GM19395 (cell line): ENCODE data around the gene HOXA3.

Experiments used
- ATAC-seq: cut with Tn5 transposase; IDR thresholded peaks from one replicate; pipeline ENCODE4 v1.9.1; 2021; ENCODE audit warnings: mild to moderate bottlenecking, moderate library complexity; ENCODE audit not compliant: unreplicated experiment

The HOXA3 gene

DNA sequence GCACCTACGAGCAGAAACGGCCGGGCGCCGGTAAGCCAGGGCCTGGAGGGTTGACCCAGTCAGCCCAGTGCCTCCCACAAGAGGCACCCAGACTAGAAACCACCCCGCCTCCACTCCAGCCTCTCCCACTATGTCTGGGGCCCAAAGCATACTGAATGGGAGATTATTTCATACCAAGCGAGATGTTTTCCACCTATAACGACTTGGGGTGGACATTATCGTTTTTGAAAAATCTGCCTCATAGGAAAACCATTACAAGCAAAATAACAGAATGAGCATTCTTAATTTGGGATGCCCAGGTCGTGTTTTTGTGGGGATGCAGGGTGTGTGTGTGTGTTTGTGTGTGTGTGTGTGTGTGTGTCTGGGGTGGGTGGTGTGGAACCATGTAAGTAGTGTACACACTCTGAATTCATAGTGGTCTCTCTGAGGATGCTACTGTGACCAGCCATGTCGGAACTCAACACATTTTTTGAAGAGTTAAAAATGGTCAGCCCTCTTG, 6.4 kb downstream of the HOXA3 start:
- no peak for ATAC-seq

DNA sequence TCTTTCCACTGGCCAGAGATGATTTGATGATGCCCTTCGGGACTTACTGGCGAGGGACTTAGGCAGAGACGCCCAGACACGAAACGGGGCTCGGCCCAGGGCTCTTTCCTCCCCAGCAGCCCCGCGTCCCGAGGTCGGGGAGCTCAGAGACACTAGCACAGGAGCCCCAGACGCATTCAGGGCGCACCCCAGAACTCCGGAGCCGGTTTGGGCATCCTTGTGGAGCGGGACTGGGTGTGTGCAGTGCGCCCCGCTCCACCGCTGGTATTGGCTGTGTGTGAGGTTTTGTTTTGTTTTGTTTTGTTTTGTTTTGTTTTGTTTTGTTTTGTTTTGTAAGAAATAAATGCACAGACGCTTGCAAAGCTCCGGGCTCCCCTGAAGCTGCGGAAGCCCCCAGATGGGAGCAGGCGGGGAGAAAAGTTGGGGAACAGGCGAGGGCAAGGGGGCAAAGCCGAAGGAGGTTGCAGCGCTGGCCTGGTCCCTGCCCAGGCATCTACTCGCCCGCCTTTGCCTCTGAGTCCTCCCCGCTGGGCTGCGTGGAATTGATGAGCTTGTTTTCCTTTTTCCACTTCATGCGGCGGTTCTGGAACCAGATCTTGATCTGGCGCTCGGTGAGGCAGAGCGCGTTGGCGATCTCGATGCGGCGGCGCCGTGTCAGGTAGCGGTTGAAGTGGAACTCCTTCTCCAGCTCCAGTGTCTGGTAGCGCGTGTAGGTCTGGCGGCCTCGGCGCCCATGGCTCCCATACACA, 7.0 kb downstream of the HOXA3 start:
- no peak for ATAC-seq

DNA sequence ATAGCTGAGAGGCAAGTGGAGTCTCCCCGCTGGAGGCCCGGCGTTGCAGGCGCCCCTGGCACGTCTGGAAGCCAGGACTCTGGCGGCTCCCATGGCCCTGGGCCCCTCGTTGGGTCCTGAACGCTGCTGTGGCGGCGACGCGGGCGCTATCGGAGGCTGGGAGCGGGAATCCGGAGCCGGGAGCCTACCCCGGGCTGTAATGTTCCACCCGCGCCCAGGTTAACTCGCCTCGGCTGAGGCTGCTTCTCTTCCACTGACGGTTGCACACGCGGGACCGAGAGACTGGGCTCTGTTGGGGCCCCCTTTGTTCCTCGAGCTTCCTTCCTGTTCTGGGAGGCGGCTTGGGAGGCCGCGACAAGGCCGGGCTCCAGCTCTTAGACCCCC, 7.6 kb downstream of the HOXA3 start:
- no peak for ATAC-seq

DNA sequence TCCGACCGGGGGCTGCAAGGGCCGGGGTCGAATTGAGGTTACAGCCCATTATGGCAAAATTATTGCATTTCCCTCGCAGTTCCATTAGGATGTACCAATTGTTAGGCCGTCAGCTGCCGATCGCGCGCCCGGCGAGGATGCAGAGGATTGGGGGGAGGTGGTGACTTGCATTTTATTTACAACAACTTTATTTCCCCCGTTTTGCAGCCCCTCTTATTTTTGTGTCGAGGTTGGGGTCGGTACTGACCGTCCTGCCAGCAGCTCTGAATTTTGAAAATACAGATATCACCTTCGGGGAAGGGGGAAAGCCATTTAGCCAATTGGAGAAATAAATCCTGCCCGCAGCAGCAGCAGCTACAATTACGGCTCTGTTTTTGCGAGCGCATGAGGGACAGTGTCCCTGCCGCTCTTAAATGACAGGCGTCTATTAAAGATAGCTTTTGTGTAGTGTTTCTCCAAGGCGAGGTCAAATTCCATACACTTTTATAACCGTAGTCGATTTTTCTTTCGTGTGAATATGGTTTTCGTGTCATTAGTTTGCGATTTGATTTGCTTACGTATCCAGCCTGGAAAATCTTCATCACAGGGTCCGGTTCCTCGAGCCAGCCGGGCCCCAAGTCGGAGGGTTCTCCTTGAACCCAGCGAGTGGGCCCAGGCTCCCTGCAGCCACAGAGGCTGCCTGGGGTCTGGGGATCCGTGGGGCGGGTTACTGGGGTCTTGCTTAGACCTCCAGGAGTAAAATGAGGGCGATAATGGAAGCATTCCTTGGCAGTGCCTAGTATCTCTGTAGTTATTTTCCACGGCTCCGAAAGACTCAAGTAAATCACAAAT, 8.2 kb downstream of the HOXA3 start:
- ATAC-seq, result no peak

DNA sequence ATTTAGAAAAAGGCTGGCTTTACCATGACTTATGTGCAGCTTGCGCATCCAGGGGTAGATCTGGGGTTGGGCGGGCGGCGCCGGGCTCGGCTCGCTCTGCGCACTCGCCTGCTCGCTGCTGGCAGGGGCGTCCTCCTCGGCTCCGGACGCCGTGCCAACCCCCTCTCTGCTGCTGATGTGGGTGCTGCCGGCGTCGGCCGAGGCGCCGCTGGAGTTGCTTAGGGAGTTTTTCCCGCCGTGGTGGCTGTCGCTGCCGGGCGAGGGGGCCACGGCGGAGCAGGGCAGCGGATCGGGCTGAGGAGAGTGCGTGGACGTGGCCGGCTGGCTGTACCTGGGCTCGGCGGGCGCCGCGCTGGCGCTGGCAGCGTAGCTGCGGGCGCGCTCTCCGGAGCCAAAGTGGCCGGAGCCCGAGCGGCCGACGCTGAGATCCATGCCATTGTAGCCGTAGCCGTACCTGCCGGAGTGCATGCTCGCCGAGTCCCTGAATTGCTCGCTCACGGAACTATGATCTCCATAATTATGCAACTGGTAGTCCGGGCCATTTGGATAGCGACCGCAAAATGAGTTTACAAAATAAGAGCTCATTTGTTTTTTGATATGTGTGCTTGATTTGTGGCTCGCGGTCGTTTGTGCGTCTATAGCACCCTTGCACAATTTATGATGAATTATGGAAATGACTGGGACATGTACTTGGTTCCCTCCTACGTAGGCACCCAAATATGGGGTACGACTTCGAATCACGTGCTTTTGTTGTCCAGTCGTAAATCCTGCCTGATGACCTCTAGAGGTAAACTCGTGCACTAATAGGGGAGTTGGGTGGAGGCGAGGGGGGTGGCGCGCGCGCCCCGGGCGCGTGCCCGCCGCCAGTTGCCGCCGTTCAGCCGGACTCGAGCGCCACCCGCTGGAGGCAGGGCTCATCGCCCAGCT, 9.1 kb downstream of the HOXA3 start, which contains the start of gene HOXA5:
Gene HOXA5, minus strand, starts transcription at position 659 of the 927 bp plus-strand sequence. Its CDS starts 74 bp downstream, at position 585.
- no peak for ATAC-seq

DNA sequence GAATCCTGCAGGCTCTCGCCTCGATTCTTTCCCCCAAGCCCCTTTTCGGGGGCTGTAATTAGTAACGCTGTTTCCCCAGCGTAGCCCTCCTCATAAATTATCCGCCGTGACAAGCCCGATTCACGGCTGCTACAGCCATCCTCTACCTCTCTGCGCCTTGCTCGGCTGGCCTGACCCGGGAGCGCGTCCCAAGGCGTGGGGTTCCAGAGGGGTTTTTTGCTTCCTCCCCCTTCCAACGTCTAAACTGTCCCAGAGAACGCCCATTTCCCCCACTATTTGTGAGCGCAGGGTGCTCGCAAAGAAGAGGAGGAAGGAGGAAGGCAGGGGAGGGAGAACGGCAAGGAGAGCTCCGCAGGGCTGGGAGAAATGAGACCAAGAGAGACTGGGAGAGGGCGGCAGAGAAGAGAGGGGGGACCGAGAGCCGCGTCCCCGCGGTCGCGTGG, 9.8 kb downstream of the HOXA3 start:
- no peak for ATAC-seq

DNA sequence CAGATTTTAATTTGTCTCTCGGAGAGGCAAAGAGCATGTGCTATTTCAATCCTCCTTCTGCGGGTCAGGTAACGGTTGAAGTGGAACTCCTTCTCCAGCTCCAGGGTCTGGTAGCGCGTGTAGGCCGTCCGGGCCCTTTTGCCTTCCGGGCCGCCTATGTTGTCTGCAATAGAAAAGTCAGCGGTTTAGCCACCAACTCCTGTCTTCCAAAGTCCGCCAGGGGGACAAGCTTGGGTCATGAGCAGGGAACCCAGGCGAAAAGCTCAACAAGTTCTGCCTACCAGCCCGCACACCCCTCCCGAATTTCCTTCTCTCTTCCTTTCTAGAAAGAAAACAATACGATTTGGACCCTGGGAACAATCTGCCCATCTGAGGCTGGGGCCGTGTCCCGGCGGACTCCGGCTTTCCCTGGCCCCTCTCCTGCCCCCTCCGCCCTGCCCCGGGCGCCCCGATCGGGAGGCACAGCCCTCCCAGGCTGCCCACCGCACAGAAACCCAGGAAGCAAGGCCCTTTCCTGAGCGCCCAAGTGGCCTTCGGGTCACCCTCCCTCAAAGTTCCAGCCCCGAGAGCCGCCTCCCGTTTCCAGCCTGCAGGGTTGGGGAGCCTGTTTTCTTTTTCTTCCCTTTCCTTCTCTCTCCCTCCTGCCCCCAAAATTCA, 10.3 kb downstream of the HOXA3 start:
- no peak for ATAC-seq

DNA sequence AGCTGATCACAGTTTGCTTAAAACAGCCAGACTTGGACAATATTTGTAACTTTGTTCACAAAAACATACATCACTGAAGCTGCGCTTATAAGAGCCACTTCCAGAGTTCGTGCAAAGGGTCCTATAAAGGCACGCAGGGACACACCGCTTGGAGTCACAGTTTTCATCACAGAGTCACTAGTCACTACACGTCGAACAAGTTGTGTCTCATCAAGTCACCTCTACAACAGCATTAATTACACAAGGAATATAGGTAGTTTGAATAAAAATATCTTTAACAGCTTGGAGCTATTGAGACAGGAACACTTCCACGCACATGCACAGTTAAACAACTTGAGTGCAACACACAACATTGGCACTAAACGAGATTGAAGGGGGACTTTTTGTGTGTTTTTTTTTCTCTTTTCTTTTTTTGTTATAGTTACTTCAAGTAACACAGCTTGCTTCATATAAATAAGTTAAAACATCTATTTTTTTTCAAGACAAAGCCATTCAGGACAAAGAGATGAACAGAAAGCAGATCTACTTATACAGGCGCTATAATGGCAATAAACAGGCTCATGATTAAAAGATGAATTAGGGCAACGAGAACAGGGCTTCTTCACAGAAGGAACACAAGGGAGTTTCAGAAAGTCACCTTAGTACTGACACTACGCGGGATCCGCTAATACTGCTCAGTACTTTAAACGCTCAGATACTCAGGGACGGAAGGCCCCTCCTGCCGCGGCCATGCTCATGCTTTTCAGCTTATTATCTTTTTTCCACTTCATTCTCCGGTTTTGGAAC, 11.1 kb downstream of the HOXA3 start:
- no peak for ATAC-seq

DNA sequence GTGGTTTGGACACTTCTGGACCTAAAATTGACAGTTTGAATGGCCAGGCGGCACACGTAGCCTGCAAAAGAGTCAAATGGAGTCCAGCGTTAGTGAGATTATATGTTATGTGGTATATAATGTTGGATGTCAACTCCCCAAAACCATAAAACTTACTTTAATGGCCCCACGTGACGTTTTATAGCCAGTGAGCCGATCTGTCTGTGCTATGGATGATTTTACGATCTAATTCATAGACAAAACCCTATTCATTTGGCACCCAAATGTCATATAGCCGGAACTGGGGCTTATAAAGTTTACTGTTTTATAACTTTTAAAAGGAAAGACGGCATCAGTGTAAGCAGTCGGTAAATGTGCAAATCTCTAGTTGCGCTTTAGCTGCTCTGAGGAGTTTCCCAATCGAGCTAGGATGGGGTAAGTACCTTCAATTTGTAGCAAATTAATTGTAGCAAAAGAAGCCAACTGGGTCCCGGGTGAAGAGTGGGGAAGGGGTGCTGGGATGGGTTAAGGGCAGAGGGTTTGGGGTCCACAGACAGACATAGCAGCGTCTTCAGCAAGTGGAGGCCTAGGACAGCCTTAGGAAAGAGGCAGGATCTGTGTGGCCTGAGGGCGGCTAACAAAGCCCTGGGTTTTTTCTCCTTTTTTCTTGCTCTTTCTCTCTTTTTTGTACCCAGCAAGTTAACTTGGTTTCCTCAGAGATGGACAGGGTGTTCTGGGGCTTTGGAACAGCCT, 12.1 kb downstream of the HOXA3 start:
- ATAC-seq, result no peak

DNA sequence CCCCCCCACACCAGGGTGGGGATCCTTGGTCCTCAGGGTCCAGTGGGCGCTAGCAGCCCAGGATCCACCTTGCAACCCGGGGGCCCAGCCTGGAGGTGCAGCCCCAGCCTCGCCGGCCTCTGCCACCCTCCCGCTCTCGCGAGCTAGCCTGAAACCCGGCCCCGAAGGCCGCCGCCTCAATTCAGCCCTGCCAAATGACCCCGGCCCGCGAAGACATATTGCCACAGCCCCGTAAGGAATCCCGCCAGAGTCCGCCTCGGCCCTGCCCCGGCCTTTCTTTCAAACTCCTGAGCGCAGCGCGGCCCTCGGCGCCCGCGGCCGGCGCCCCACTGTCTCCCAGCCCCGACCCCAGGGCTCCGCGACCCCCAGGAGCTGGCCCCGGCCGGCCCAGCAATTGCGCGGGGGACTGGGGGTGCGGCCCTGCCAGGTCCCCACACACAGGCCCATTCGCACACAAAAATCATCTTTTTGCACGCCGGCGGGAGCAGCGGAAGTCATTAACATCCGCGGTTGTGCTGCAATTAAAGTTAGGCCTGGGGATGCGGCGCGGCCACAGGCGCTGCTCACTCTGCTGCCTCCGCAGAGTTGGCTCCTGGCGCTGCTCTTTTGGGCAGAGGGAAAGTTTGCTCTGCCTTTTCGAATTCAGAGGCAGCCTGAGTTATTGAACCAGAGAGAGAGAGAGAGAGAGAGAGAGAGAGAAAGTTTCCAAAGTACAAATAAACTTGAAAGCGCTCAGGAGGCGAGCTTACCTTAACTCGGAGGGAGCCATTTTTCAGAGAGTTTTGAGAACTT, 12.9 kb downstream of the HOXA3 start:
- no peak for ATAC-seq

DNA sequence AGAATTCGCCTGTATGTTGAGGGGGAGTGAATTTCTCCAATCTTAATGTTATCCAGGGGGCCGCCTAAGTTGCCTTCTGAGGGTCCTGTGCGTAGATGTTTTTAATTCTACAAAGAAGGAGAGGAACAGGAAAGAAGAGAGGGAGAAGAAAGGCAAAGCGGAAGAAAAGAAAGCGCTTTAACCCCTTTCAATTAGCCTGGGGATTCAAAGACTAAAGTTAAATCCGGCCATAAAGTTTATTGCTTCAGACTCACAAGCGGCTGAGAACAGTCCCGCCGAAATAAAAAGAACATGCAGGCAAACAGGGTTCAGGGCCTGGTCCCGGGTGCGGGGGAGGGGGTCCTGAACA, 13.4 kb downstream of the HOXA3 start:
- ATAC-seq, result no peak

DNA sequence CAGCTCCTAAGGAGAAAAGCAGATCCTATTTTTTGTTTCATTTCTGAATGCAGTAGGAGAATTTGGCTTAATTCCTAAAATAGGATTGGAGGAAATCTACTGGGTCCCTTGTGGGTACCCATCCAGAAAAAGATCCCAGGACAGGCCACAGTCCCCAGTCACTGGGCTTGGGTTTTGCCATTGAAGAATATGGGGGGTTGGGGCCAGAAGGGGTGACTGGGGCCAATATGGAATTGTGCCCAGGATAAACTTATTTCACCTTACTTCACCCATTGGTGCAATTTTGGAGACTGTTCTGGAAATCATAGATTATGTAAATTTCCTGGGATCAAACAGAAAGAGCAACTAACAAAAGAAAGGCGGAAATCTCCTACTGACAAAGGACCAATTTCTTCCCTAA, 13.9 kb downstream of the HOXA3 start:
- no peak for ATAC-seq

DNA sequence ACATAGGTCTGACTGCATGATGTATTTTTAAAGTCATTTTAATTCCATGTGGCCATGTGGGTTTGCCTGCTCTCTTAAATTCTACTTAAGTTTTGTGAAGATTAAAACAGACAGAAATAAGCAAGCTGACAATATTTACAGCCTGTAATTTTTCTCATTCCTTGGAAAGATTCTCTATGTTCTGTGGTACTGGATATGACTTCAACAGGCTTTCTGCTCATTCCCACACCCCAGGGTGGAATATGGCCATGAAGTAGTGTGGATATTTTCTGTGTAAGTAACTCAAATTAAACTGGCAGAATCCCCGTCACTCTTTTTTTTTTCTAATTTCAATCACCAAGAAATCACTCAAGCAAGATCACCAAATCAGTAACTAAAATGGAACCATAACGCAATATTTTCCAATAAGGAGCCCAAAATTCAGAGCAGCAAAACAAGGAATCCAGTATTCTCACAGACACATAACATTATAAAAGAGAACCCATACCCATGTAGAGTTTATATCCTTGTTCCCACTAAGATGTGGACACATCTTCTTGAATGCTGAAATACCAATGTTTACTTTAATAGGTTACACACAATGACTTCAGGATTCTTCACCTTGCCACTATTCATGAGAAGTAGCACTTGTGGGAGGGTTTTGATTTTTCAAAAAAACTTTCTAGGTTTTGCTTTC, 14.6 kb downstream of the HOXA3 start:
- no peak for ATAC-seq

DNA sequence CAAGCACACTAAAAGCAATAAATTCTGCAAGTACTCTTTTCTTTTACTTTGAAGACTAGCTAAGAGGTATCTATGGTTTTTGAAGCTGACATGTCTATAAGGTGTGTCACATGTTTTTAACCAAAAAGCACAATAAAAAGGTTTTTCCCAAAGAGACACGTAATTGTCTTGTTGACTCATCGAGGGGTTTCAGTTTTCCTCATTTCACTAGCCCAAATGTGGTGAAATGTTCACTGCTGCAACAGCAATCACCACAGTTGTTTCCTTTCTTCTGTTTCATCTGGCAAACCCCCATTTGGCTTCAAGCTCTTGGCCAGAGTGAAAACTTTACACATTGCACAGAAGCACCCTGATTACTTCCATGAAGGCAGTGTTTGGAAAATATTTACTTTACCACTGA, 18.0 kb downstream of the HOXA3 start:
- ATAC-seq, result no peak

DNA sequence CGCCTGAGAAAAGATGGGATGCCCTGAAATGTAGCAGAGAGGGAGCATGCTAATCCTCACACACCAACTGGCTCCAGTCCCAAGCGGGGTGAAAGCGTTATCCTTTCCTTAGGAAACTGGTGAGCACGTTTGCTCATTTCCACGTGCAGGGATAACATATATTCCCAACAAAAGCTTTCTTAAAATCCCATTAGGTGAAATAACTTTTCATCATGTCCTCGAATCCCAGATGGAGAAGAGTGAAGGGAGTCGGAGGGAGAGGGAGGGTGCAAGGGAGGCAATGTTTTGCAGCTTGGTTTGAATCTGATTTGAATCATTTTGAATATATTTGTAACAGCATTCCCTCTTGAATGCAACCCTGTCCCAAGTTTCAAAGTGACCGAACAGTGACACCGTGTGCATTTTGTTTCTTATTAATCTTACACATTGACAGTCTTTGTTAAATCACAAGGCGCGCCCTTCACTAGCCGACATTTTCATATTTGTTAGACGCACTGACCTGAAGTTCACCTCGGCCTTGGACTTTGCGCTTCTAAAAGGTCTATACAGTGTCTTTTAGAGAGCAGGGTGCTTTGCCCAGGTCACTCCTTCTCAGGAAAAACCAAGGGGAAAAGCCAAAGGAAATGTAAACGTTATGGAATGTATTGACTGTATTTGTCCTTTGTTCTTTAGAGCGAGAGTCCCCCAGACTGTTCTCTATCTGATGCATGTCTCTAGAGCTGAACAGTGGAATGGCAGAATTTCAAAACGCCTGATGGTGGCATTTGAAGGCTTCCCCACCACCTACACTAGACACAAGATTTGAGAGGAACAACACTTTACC, 18.8 kb downstream of the HOXA3 start:
- ATAC-seq, result no peak

DNA sequence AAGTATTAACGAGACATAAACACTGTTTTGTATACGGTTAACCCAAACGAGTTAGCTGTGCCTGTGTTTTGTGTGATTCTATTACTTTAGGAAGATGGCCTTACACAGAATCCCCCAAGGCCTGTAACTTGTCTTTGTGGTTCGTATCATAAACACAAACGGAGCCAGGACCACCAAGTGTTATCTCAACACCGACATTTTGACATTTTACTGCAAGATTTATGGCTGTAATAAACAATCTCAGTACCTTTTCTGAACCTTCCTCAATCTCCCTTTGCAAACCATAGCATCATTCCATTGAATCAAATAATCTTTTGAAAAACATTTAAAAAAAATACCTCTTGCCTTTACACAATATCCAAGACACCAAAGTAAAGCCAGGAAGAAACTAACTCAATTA, 19.4 kb downstream of the HOXA3 start:
- no peak for ATAC-seq

DNA sequence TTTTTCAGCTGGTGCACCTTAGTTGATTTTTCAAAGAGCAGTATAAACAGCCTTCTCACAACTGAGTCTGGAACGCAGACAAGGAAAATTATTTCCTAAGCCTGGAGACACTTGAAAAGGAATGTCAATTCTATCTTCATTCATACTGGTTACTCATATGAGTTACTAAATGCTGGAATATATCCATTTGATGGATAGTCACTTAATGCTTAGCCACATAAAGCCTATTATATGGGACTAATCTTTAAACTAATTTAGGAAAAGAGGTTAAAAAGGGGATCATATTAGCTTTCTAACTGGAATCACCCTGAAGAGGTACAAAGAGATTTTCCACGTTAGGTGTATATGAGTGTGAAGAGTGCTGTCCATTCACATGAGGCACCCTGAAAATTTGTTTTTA, 20.2 kb downstream of the HOXA3 start:
- ATAC-seq, result no peak
